PC-9 (cell line): ENCODE data around the gene MIA.
"Not testable (repeated sequence)": the region's sequence is repeated elsewhere in the genome, so short reads cannot be mapped to it uniquely, and the experiment has no call there.

ENCODE experiments used
- CTCF ChIP-seq: fragments of 200-600 bp; sonication (generic); conservative IDR thresholded peaks from 2 replicates; pipeline ENCODE4 v1.6.1; 2017; ENCODE audit warnings: mixed run types, antibody characterized with exemption, mild to moderate bottlenecking, moderate library complexity
- EZH2 ChIP-seq: fragments of 200-600 bp; sonication (generic); IDR thresholded peaks from 2 replicates; pipeline ENCODE4 v1.8.0; 2017; ENCODE audit warnings: antibody characterized with exemption, low read depth

GRCh38 chr19:40818480-40819399 is 43.4 kb downstream of the MIA start:
- not testable (repeated sequence) for TF ChIP-seq CTCF, EZH2
